OCI-LY7 (cell line): Measurements from ENCODE around the gene APIP. TPM values are rescaled to one million over a fixed set of nuclear protein-coding genes. Genes with fewer than 3 reads are reported as not detected.
A peak's percentile ranks its signal among the peaks of the same experiment; 100 is the strongest.

Experiments
- BruUV-seq: library from RNA; stranded (reverse); fragments of 400-500 nt; replicated peaks from 2 replicates; lab custom pipeline; 2021; lab: Mats Ljungman, UMichigan
- CTCF ChIA-PET: fragments of 300-600 bp; sonication (Branson Sonifier 250); formaldehyde crosslinking; loops from one replicate; lab custom pipeline; 2022; ENCODE audit warnings: antibody characterized with exemption; ENCODE audit not compliant: unreplicated experiment; lab: Charles Lee
- POLR2A ChIA-PET: fragments of 300-600 bp; sonication (Branson Sonifier 250); formaldehyde crosslinking; loops from one replicate; lab custom pipeline; 2022; ENCODE audit warnings: antibody characterized with exemption; lab: Charles Lee
- DNase-seq: peaks from one replicate; pipeline ENCODE4 v3.0.0-alpha.2; 2015; ENCODE audit warnings: low spot score
- H2AFZ ChIP-seq: fragments of 200-600 bp; sonication (generic), shearing (Covaris generic); 2 replicates; pipeline ENCODE4 v1.6.1; 2014; ENCODE audit warnings: mild to moderate bottlenecking, antibody characterized with exemption, low read length, moderate library complexity
- H3K27ac ChIP-seq: fragments of 200-600 bp; sonication (generic); 2 replicates; pipeline ENCODE4 v1.5.1; 2014; ENCODE audit warnings: mixed run types, low read depth, mild to moderate bottlenecking, moderate library complexity, low read length, inconsistent platforms; ENCODE audit not compliant: poor library complexity, severe bottlenecking
- H3K36me3 ChIP-seq: fragments of 200-600 bp; sonication (generic); 2 replicates; pipeline ENCODE4 v1.6.1; 2014; ENCODE audit warnings: mild to moderate bottlenecking, antibody characterized with exemption, low read length, moderate library complexity, mixed read lengths; ENCODE audit not compliant: insufficient read depth
- H3K4me1 ChIP-seq: fragments of 200-600 bp; sonication (generic); 2 replicates; pipeline ENCODE4 v1.5.1; 2014; ENCODE audit warnings: mild to moderate bottlenecking, low read length; ENCODE audit not compliant: insufficient read depth, poor library complexity, severe bottlenecking
- H3K4me2 ChIP-seq: fragments of 200-600 bp; sonication (generic); 2 replicates; pipeline ENCODE4 v1.6.1; 2014; ENCODE audit warnings: mild to moderate bottlenecking, low read length
- H3K4me3 ChIP-seq: fragments of 200-600 bp; sonication (generic); 2 replicates; pipeline ENCODE4 v1.5.1; 2014; ENCODE audit warnings: mild to moderate bottlenecking, low read depth, low read length; ENCODE audit not compliant: poor library complexity, severe bottlenecking
- H3K79me2 ChIP-seq: fragments of 200-600 bp; sonication (generic); 2 replicates; pipeline ENCODE4 v1.6.1; 2016; ENCODE audit warnings: low read depth, mild to moderate bottlenecking, low read length, moderate library complexity, mixed read lengths; ENCODE audit not compliant: insufficient read depth
- H3K9me2 ChIP-seq: fragments of 200-600 bp; sonication (generic); 2 replicates; pipeline ENCODE4 v1.6.1; 2016; ENCODE audit warnings: mild to moderate bottlenecking, low read length, mixed read lengths; ENCODE audit not compliant: insufficient read depth
- H3K9me3 ChIP-seq: fragments of 200-600 bp; sonication (generic); 2 replicates; pipeline ENCODE4 v1.6.1; 2014; ENCODE audit warnings: mild to moderate bottlenecking, mixed run types, low read length, mixed read lengths
- H4K20me1 ChIP-seq: fragments of 200-600 bp; sonication (generic); 2 replicates; pipeline ENCODE4 v1.6.1; 2014; ENCODE audit warnings: mild to moderate bottlenecking, antibody characterized with exemption, low read length, moderate library complexity, mixed read lengths; ENCODE audit not compliant: insufficient read depth
- CTCF ChIP-seq: fragments of 200-600 bp; sonication (generic); conservative IDR thresholded peaks from 2 replicates; pipeline ENCODE4 v1.5.1; 2014; ENCODE audit warnings: mild to moderate bottlenecking, antibody characterized with exemption, low read length, moderate library complexity, mixed read lengths
- EZH2phosphoT487 ChIP-seq: fragments of 200-600 bp; sonication (generic); IDR thresholded peaks from 2 replicates; pipeline ENCODE4 v1.6.1; 2018; ENCODE audit warnings: low read depth, borderline replicate concordance, mild to moderate bottlenecking, mixed run types, antibody characterized with exemption, low read length, moderate library complexity, mixed read lengths
- intact Hi-C: fragments of 100-400 bp; cut with micrococcal nuclease; formaldehyde crosslinking; loops from one replicate; pipeline ENCODE4 v1.10.0; 2022; ENCODE audit not compliant: unreplicated experiment
- total RNA-seq, 2 experiments: library from RNA; depleted of rRNA in 1 of 2; stranded (reverse); fragments of >200 nt in 1 of 2; shearing (Covaris generic) in 1 of 2; gene quantifications; 2 replicates each; pipeline ENCODE4 v1.2.3, GENCODE V29; 2014 to 2022

APIP gene
- total RNA-seq, 2 experiments from 2014 or later: 40.7 to 66.2 TPM

DNA sequence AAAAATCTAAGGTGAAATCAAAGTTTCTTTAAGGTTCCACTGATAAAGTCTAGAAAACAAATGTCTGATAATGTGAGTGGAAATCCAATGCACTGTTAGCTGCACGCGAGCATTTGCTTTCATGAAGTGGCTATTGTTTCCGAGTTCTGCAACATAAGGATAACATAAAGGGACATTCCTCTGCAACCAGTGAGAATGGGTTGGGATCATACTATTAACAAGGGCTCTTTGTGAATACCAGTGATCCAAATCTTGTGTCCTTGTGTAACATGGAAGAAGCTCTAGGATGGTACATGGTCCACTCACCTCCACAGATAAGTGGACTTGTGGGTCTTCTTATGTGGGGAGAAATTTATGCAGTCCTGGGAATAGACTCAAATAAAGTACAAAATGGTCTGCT is 24.6 kb downstream of the APIP start:
- Histone ChIP-seq H3K9me3 (no peaks in the 10 kb centered on the region), H3K27ac (no peak overlapping the region), H3K79me2 (no peaks in the 10 kb centered on the region), H3K4me3 (no peak overlapping the region), H4K20me1 (no peaks in the 10 kb centered on the region), H3K4me1 (no peaks in the 10 kb centered on the region), H2AFZ (no peak overlapping the region), H3K36me3 (peaks cover 26% of the 10 kb centered on the region), H3K4me2 (no peak overlapping the region), H3K9me2 (no peaks in the 10 kb centered on the region)
- TF ChIP-seq CTCF: no peak
- no peak for TF ChIP-seq EZH2phosphoT487
- no peak for DNase-seq
- no TSS peak for BruUV-seq
- CTCF ChIA-PET: no interaction called here
- intact Hi-C loops: no loop called here
- POLR2A ChIA-PET: interaction anchor here (1.0 kb wide), 1 partner anchor 11 kb away, joined by 3 read pairs; no protein-coding TSS in a partner anchor

GRCh38 chr11:34890812-34891211 is 25.4 kb downstream of the APIP start:
- Histone ChIP-seq H3K4me1 (no peaks in the 10 kb centered on the region), H2AFZ (no peak overlapping the region), H3K9me3 (no peaks in the 10 kb centered on the region), H3K9me2 (no peaks in the 10 kb centered on the region), H4K20me1 (no peaks in the 10 kb centered on the region), H3K79me2 (no peaks in the 10 kb centered on the region), H3K27ac (no peak overlapping the region), H3K4me2 (no peak overlapping the region), H3K4me3 (no peak overlapping the region), H3K36me3 (peaks cover 31% of the 10 kb centered on the region)
- TF ChIP-seq EZH2phosphoT487: no peak
- TF ChIP-seq CTCF: peak; percentile 77
- CTCF ChIA-PET: no interaction called here
- intact Hi-C loops: no loop called here
- POLR2A ChIA-PET: interaction anchor here (1.0 kb wide), 1 partner anchor 12 kb away, joined by 3 read pairs; no protein-coding TSS in a partner anchor
- BruUV-seq: no TSS peak
- DNase-seq: peak; percentile 29

DNA sequence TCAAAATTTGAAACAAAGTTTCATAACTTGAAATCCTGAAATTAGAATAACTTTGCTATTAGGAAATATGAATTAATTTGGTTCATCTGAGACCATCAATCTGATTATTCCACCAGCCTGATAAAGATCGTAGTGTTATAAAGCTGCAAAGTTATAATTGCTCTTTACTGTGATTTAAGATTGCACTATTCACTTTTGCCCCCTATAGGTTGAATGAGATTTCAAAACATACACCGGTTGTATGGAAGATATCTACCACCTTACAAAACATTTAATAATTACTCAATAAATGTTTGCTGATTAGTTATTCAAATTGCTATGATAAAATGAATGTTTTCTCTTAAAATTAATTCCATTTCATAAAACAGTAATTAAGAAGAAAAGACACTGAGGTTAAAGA is 26.1 kb downstream of the APIP start:
- Histone ChIP-seq H3K4me2 (no peak overlapping the region), H3K9me2 (no peaks in the 10 kb centered on the region), H2AFZ (no peak overlapping the region), H3K4me1 (no peaks in the 10 kb centered on the region), H3K4me3 (no peak overlapping the region), H4K20me1 (no peaks in the 10 kb centered on the region), H3K79me2 (no peaks in the 10 kb centered on the region), H3K9me3 (no peaks in the 10 kb centered on the region), H3K36me3 (peaks cover 34% of the 10 kb centered on the region), H3K27ac (no peak overlapping the region)
- BruUV-seq: no TSS peak
- CTCF ChIA-PET: no interaction called here
- intact Hi-C loops: no loop called here
- TF ChIP-seq EZH2phosphoT487: no peak
- TF ChIP-seq CTCF: 0 out of 2 replicates have a peak, but pooled peaks have one; percentile 43
- POLR2A ChIA-PET: interaction anchor here (0.6 to 1.5 kb wide), 2 partner anchors 293 to 388 kb away, joined by 5 read pairs; no protein-coding TSS in a partner anchor
- DNase-seq: no peak
